Stimulated activated CD4-positive, alpha-beta T cell treated with anti-CD3 and anti-CD28 coated beads, TNF-alpha, amount 100 ng/mL, for 4 hours (primary cell): ENCODE measurements around the gene ITLN2.
"Not testable (repeated sequence)": the region's sequence is repeated elsewhere in the genome, so short reads cannot be mapped to it uniquely, and the experiment has no call there.

ENCODE experiments used
- DNase-seq, 3 experiments: peaks; one replicate each; pipeline ENCODE4 v3.0.0-alpha.2; 2020; ENCODE audit warnings: low read depth in 3 of 3

The ITLN2 gene

DNA sequence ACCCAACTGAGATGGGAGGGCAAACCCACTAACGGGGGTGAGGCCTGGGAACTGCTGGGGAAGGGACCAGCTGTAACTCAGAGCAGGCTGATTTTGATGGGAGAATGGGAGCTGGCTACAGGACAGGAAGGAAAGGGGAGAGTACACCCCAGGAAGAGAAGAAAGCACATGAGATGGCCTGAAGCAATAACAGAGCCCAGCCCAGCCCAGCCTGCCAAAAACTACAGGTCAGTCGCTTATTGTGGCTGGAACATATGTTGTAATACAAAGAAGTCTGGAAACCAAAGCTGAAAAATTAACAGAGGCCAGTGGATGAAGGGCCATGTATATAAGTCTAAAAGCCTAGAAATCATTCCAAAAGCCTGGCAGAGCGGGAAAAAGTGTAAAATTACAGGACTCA is 1.6 kb downstream of the ITLN2 start:
- DNase-seq = no peak

DNA sequence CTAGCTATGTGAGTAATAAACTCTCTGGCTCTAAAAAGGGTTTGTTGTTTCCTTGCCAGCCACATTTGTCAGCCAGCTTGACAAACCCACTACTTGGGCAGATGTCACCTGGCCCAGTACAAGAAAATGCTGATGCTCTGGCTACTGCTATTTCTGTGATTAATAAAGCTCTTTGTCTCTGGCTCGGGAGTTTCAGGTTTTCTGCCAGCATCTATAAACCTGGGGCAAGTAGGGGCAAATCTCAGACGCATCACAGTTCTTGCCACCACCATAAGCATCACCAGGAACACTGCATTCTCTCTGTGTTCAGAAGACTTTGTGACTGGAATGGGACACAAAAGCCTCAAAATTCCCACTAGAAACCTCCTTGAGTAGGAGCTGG is 2.5 kb downstream of the ITLN2 start:
- DNase-seq = no peak

DNA sequence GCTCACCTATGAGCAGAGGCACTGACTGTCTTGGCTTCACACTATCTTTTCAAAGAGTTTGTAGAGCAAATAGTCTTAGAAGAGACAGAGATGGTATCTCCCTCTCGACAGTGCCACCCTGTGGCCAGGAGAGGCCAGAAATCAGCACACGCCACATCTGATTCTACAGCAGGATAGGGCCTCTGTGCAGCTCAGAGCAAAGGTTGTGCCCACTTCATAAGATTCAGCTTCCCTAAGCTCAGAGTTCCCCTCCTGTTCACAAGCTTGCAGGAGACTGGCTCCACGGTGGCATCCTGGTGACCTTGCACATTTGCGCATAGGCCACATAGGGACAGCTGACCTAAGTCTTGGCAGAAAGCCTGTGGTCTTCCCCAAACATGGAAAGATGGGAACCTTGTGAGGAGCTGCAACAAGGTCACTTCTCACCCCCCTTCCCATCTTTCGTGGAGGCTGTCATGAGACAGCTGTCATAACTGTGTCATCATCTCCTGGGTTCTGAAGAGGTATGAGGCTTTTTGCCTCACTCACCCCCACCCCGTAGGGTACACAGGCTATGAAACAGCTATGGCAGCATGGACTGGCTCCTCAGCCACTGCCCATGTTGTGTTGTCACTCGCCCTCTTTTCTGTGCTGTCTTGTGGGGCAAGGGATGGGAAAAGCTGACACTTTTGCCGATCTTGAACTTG is 3.0 kb downstream of the ITLN2 start:
- peak; percentile 28 to 47 (median 37) for DNase-seq

DNA sequence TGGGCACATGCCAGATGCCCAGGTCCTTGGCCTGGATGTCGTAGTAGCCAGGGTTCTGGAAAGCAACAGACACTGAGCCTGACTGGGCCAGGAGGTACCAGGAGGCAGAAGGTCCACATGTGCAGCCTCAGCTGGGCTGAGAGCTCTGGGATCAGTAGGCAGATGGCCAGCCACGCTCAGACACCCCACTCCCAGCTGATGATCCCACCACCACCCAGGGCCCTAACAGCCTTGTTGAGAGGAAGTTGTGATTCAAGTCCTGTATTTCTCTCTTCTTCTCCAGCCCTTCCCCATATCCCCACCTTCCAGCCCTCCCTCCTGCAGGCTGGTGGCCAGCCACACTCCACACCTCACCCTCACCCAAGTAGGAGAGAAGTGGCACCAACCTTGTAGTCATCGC is 4.0 kb downstream of the ITLN2 start:
- DNase-seq = no peak

DNA sequence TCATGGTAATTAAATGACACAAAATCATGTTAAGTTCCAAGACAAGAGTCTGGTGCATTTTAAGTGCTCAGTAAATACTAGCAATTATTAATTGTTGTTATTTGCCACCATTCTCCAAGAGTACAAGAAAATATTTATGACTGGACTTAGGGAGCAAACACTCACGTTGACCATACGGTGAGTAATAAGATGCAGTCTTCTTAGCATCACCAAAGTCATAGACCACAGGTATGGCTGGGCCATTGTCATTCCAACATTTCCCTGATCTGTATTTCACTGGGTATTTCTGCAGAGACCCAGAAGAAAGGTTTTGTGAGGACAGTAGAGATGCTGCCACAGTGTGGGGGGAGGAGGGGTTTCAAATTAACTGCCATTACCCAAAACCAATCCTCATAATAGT is 4.7 kb downstream of the ITLN2 start:
- no peak for DNase-seq

DNA sequence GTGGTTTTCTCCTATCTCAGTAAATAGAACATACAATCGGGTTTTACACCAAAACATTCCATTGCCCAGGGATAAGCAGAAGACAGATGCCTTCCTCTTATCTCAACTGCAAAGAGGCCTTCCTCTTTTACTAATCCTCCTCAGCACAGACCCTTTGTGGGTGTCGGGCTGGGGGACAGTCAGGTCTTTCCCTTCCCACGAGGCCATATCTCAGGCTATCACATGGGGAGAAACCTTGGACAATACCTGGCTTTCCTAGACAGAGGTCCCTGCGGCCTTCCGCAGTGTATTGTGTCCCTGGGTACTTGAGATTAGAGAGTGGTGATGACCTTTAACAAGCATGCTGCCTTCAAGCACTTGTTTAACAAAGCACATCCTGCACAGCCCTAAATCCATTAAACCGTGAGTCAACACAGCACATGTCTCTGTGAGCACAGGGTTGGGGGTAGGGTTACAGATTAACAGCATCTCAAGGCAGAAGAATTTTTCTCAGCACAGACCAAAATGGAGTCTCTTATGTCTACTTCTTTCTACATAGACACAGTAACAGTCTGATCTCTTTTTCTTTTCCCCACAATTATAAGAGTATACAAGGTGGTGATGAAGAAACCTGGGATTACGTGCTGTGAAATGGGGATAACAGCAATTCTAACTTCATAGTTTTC is 5.3 kb downstream of the ITLN2 start:
- not testable (repeated sequence) for DNase-seq

DNA sequence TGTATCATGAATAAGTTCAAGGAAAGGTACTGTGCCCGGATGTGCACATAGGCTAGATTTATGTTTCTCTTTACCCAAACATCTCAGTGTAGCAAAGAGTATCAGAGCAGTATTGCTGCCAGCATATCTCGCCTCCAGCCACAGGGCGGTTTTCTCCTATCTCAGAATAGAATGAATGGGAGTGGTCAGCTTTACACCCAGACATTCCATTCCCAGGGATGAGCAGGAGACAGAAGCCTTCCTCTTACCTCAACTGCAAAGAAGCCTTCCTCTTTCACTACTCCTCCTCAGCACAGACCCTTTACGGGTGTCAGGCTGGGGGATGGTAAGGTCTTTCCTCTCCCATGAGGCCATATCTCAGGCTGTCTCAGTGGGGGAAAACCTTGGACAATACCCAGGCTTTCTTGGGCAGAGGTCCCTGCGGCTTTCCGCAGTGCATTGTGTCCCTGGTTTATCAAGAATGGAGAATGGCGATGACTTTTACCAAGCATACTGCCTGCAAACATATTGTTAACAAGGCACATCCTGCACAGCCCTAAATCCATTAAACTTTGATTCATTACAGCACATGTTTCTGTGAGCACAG is 7.3 kb downstream of the ITLN2 start:
- not testable (repeated sequence) for DNase-seq

DNA sequence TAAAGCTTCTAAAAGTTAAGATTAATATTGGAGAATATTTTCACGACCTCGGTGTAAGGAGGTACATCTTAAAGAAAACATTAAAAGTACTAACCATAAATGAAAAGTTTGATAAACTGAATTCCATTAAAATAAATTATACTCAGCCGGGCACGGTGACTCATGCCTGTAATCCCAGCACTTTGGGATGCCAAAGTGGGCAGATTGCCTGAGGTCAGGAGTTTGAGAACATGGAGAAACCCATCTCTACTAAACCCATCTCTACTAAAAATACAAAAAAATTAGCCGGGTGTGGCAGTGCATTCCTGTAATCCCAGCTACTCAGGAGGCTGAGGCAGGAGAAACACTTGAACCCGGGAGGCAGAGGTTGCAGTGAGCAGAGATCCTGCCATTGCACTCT is 8.7 kb downstream of the ITLN2 start:
- not testable (repeated sequence) for DNase-seq

DNA sequence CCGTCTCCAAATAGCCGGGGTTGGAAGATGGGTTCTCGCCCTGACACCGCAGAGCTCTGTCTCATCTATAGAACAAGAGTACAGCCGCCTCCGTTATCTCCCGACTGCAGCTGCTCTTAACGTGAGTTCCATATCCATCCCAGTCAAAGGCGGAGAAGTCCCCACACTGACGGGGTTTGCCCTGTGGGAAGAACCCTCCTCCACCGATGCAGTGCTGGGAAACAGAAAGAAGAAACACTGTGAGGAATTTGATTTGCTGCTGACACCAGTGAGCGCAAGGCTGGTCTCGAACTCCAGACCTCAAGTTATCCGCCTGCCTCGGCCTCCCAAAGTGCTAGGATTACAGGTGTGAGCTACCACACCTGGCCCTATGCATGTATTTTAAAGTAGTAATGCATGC is 9.5 kb downstream of the ITLN2 start:
- DNase-seq = no peak

DNA sequence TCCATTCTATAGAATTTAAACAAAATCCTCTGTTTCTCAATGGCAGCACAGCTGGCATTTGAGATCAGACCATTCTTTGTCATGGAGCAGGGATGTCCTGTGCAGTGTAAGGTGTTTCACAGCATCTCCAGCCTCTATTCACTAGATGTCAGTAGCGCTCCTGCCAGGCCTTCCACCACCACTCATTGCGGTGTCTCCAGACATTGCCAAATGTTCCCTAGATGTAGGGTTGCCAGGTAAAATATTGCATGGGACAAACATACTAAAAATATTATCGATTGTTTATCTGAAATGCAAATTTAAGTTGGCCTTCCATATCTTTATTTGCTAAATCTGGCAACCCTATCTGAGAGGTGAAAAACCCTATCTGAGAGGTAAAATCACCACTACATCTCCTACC is 11.7 kb downstream of the ITLN2 start:
- no peak for DNase-seq

DNA sequence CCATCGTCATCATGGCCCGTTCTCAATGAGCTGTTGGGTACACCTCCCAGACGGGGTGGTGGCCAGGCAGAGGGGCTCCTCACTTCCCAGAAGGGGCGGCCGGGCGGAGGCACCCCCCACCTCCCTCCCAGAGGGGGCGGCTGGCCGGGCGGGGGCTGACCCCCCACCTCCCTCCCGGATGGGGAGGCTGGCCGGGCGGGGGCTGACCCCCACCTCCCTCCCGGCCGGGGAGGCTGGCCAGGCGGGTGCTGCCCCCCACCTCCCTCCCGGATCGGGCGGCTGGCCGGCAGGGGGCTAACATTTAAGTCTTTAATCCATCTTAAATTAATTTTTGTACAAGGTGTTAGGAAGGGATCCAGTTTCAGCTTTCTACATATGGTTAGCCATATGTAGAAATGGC is 17.9 kb downstream of the ITLN2 start:
- not testable (repeated sequence) for DNase-seq

DNA sequence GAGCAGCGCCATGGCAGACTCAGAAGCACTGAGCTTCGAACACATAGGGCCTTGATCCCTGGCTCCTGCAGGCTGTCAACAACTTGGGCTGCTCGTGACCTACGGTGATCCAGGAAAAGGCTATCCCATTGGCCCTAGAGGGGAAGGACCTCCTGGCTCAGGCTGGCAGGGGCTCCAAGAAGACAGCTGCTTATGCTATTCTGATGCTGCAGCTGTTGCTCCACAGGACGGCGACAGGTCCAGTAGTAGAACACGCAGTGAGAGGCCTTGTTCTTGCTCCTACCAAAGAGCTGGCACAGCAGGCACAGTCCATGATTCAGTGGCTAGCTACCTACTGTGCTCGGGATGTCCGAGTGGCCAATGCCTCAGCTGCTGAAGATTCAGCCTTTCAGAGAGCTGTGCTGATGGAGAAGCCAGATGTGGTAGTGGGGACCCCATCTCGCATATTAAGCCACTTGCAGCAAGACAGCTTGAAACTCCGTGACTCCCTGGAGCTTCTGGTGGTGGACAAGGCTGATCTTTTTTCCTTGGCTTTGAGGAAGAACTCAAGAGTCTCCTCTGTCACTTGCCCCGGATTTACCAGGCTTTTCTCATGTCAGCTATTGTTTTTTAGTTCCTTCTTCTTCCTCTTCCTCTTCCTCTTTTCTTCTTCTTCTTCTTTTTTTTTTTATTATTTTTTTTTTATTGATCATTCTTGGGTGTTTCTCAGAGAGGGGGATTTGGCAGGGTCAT is 18.9 kb downstream of the ITLN2 start:
- DNase-seq = no peak

DNA sequence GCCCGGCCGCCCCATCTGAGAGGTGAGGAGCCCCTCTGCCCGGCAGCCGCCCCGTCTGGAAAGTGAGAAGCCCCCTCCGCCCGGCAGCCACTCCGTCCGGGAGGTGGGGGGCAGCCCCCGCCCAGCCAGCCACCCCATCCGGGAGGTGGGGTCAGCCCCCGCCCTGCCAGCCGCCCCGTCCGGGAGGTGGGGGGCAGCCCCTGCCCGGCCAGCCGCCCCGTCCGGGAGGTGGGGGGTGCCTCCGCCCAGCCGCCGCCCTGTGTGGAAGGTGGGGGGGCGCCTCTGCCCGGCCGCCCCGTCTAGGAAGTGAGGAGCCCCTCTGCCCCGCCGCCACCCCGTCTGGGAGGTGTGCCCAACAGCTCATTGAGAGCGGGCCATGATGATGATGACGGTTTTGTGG is 21.3 kb downstream of the ITLN2 start:
- DNase-seq = not testable (repeated sequence)

DNA sequence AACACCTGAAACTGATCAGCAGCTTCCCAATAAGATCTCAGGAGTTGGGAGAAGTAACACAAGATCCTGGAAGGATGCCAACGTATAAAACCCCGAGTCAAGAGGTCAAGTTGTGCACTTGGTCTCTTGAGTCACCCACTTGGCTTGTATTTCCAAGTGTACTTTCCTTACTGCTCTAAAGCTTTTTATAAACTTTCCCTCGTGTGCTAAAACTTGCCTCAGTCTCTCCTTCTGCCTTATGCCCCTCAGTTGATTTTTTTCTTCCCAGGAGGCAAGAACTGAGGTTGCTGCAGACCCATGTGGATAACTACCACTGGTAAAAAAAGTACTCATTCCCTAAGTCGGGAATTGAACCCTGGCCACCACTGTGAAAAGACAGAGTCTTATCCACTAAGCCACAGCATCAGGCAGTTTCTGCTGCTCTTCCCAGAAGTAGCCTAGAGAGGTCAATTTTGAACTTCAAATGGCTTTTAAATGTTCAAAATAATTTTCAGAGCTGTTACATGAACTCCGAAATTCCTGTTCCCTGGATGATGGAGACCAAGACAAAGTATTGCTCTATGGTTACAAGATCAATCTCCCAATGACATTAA is 28.9 kb downstream of the ITLN2 start:
- DNase-seq = no peak

DNA sequence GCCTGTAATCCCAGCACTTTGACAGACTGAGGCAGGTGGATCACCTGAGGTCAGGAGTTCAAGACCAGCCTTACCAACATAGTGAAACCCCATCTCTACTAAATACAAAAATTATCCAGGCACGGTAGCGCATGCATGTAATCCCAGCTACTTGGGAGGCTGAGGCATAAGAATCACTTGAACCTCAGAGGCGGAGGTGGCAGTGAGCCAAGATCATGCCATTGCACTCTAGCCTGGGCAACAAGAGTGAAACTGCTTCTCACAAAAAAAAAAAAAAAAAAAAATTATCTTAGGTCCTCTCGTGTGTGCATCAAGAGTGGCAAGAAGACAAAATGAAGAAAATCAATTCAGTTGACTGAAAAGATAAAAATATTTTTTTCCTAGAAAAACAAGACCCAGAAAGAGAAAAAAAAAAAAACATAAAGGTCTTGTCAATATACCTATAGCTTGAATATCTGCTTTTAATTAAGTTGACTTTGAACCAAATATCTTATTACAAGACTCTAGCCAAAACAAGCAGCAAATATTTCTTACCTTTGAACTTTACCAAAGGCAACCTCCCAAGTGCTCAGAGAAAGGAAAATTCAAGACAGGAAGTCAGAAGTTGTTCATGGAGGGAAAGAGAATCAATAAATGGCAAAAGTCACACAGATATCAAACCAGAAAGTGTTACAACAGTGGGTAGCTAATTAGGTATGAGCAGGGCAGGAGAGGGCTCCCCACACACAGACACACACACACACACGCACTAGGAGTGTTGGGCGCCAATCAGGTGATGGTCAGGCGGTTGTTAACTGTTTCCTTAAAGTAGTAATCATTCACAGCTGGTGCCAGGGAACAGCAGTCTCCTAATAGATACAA is 29.6 kb downstream of the ITLN2 start:
- DNase-seq = no peak

DNA sequence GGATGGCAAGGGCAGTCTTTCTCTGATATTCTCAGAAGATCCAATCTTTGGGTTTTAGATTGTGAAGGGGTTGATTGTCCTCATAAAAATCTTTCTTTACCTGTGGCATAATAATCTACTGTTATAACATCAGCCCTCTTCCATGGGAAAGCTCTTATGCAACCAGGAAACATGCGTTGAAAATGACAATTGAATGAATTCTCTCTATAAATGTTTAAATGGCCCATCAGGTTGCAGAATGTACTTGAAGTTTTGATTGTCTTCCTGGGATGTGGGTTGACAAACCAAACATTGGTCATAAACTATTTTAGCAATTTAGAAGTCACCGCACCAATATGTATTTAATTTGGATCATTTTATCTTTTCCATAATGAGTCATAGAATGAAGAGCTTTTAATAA is 37.9 kb downstream of the ITLN2 start:
- no peak for DNase-seq

DNA sequence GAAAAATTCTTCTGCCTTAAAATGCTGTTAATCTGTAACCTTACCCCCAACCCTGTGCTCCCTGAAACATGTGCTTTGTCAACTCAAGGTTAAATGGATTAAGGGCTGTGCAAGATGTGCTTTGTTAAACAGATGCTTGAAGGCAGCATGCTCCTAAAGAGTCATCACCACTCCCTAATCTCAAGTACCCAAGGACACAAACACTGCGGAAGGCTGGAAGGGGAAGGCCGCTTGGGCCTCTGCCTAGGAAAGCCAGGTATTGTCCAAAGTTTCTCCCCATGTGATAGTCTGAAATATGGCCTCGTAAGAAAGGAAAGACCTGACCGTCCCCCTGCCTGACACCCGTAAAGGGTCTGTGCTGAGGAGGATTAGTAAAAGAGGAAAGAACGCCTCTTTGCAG is 41.4 kb downstream of the ITLN2 start:
- DNase-seq = not testable (repeated sequence)

DNA sequence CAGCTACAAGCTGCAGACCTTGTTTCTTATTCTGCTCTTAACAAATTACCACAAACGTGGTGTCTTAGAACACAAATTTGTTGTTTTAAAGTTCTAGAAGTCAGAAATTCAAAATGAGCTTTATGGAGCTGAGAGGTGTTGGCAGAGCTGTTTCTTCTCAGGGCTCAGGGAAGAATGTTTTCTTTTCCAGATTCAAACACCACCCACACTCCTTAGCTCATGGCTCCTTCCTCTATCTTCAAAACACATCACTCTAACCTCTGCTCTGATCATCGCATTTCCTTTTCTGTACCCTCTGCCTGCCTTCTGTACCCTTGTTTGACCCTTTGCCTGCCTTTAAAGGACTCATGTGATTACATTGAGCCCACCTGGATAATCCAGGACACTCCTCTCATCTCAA is 42.7 kb downstream of the ITLN2 start:
- no peak for DNase-seq

DNA sequence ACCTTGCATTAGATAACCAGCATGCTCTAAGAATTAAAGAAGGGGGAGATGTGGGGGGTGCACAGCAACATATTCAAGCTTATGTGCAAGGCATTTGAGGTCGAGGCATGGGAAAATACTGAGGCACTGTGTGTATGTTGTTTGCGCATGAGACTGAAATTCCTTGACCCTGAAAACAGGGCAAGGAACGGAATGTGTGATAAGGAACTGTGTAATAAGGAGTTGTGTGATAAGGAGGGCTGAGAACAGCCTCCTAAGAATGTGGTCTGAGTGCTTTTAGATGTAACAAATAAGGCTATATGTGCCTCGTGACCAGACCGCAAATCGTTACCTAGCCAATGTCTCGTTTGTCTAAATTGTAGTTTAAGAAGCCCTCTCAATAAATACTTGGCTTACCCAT is 43.2 kb downstream of the ITLN2 start:
- DNase-seq = no peak

DNA sequence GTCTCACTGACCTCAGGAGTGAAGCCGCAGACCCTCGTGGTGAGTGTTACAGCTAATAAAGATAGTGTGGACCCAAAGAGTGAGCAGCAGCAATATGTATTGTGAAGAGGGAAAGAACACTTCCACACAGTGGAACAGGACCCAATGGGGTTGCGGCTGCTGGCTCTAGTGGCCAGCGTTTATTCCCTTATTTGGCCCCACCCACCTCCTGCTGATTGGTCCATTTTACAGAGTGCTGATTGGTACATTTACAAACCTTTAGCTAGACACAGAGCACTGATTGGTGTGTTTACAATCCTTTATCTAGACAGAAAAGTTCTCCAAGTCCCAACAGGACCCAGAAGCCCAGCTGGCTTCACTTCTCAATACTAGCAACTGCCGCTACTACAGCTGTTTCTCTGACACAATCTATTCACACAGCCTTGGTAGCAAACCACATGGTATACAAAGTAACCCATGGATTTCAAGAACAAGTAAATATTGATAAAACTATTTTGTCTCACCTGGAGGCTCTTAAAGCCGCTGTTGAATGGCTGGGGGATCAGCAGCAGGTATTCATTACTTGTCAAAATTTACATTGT is 44.3 kb downstream of the ITLN2 start:
- no peak for DNase-seq

DNA sequence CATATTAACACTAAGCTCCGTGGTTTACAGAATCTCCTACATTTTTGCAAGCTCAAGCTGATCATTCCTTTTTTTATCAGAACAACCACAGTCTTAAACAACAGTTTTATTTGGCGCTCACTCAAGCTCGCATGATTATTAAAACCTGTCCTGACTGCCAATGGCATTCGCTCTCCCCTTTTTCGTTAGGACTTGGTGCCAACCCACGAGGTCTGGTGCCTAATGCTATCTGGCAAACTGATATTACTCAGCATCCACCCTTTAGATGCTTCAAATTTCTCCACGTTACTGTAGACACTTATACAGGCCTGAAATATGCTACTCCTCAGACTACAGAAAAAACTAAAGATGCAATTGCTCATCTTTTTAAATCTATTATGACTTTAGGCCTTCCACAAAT is 46.6 kb downstream of the ITLN2 start:
- DNase-seq = no peak
